Endometrium (tissue), 2 donors: Measurements from ENCODE around the gene CERS6.

Experiments used
- FAIRE-seq: peaks from 2 replicates; lab custom pipeline; 2012; peaks lifted over from hg19 to GRCh38; lab: Jason Lieb, UNC
- donor health status: control.
- donor health status: control.

Gene CERS6

DNA sequence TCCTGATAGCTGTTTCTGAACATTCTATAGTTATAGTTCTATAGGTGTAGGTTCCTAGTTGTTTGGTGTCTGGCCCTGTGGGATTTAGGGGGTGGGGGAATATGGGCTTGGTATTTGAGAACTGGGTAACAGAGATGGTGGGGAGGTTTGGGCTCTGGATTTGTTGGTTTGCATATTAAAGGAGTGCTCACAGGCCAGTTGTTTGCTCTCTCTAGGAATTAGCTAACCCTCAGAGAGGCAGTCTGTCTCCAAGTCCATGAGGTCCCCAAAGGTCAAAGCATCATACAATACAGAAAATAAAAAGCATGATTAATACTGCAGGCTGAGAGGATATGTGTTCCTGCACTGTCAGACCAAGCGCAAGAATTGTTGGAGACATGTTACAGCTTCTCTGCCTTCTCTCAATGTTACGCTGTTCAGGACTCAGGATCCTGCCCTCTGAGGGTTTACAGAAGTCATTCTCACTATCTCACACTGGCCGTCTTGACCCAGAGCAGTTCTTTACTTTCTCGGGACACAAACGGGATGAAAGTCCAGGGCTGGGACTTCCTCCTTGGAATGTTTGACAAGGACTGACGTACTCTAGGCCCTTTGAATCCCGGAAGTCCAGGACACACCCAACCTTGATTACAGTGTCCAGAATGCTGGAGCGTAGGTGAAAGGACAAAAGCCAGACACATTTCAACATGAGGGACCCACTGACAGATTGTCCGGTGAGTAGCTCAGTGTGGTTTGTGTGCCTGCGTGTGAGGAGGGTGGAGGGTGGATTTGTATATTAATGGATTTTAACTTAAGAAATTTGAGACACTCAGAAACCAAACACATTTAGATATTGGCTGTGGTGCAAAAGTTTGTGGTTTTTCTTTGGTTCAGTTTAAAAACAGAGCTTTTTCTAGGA, 346.1 kb downstream of the CERS6 start, which contains the start of gene NOSTRIN:
Gene NOSTRIN, plus strand, starts transcription at position 677 of the 898 bp plus-strand sequence. Its CDS starts 10 bp downstream, at position 687.
- no peak for FAIRE-seq

DNA sequence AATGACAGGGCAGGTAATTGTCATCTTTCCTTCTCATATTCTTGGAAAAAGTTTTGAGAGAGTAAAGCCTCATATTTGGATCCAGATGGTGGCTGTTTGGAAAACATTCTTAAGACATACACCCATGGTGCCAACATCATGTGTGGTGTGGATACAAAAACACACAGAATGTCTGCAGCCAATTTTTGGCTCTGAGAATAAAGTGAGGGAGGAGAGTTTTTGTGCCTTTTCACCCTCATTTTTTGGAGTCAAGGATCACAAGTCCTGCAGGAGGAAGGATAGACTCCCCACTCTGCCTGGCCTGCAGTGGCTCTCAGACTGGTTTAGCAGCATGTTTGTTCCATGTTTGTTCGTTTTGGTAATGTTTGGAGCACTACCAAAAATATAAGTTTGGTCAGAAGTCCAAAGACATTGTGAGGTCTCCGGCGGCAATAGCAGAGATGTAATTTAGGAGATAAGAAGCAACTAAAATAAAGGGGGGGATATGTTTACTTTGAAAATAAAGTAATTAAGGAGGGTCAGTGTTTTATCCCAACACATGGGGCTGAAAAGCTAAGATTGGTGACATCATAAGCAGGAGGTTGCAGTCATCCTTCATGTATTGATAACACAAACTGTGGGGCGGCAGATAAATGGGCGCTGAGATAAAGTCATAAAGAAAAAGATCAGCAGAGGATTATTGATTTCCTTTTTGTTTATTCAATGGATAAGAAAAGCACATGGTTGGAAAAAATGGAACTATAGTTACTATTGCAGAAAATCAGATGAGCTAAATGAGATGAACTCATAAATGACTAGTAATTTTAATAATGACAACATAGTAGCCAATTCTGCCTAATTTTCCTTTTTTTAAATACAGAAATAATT, 347.0 kb downstream of the CERS6 start:
- FAIRE-seq = no peak

DNA sequence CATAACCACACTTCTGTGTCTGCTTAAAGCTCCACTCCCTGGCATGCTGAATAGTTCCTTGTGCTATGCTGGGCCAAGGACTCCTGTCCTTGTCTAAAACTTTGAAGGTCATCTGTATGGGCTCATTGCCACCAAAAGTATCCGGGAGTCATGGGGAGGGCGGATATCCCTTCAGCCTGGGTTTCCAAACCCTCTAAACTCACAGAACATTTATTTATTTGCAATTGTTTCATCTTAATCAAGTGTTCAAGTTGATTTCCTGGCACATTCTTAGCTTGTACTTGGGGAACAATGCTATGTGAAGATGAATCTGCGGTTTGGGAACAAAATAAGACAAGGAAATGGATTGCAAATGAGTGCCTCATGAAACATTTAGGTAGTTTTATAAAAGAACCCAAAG, 348.1 kb downstream of the CERS6 start:
- no peak for FAIRE-seq

DNA sequence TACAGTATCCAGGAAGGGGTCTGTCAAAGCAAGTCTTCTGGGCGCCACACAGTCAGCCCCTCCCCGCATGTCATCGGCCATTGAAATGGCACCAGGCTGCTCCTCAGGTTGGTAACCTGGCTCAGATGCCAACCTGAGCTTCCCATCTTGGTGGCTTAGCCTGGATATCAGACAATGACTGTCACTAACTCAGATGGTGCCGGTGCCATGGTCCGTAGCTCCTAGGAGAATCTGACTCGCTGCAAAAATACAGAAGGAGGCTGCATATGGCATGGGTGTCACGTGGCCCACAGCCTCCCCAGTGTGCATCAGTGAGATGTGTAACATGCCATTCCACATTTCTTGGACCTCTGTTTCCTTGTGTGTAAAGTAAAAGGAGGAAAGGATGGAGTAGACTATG, 349.5 kb downstream of the CERS6 start:
- FAIRE-seq = no peak

DNA sequence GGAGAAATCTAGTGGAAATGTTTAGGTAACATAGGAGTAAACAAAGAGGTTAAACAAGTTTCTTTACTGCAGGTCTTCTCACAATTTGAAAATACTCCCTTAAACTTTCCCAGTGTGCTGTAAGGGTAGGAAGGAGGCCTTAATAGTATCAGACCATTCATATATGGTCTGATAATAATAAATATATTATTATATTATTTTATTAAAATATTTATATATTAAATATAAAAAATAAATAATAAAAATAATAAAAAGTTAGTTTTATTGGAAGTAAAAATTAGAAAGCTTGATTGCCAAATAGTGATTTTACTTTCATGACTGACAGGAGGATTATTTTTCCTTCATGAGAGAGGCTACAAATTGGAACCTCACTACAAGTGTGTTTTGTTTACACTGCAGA, 353.5 kb downstream of the CERS6 start:
- FAIRE-seq = no peak

DNA sequence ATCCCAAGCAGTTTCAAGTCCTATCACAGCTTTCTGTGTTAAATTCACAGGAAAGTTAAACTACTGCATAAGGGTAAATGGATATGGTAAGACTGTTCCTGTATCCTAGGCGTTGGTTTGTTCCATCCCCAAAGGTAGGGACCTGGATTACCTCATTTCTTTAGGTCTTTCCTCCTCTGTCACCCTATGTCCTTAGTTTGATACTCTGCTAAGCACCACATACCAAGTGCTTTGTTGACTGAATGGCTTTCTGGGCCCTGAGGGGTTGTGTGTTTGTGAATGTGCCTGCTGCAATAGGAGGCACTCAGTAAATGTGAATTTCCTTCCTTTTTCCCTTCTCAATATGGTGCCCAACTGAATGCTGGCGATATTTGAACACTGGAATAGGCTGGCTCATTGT, 354.2 kb downstream of the CERS6 start:
- no peak for FAIRE-seq

DNA sequence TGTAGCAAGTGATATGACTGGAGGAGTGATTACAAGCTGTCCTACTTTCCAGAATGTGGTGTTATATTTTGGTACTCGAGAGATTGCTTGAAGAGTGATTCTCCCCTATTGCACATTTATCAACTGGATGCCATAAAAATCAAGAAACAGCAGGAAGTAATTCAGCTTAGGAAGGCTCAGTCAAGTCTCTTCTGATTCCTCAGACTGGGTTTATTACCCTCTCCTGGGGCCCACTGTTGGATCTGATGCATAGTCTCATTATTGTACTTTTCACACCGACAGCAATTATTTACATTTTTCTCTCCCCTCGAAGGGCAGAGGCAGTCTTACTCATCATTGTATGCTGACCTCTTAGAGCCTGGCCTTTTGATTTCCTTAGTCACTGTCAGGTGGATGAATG, 355.6 kb downstream of the CERS6 start:
- no peak for FAIRE-seq

DNA sequence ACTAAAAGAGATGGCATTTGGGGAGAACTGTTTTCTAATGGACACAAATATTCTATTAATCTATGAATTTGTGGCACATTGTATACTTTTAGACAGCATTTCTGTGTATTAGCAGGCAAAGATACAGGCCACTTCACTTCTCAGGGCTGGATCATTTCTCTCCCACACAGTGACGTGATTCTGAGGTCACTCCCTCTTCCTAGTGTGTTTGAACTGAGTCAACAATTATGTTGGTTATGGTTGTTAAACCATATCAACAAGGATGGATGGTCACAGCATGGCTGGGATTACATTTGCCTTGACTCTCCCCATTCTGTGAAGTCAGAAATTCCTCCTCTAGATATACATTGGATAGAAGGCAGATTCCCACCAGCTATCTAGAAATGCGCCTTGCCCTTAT, 358.0 kb downstream of the CERS6 start:
- FAIRE-seq = no peak

DNA sequence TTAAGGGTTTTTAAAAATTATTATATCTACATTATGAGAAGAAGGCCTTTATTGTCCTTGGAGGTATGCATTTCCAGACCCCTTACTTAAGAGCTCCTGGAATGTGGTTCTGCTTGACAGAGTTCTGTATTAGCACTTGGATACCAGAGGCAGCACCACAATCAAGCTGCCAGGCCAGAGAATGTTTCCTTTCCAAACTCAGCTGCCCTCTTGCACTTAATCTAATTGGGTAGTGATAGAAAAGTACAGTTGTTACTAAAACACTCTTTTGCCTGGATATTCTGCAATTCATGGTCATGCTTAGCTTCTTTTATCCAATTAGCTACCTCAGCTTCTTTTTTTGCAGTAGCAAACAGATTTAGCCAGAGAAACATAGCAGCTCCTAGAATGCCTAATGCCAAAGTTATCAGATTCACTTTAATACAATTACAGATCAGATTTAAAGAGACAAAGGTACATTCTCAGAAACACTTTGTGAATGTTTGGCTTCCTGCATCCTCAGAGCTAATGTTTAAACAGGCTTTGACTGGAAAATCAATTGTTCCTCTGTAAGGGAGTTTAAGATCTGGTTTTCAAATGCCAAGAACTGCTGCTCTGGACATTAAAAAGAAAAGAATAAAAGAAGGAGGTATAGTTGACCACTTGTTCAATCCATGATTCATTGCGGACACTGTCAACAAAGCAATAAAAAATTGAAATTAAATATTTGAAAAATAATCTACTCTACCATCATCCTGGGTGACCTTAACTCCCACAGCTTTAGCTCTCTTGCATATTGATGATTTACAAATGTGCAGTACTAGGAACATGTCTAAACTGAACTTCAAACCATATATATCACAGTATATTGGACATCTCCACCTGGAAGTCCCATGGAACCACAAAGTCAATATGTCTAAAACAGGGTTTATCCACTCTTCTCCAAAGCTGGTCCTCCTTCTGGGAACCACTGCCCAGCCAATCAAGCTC, 359.2 kb downstream of the CERS6 start:
- no peak for FAIRE-seq

DNA sequence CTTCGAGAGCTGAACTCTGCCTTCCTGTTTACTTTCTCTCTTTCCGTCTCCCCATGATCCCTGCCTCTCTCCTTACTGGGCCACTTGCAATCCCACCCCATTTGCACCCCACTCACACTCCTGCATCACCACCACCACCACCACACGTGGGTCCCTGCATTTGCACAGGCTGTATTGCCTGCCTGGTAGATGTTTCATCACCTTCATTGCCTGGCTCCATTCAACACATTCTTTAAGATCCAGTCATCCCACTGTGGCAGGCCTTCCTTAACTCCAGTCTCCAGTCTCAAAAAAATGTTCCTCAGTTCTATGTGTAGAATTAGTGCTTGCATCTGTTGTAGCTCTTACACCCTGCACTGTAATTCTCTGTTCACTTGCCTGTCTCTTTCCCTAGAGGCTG, 360.3 kb downstream of the CERS6 start:
- no peak for FAIRE-seq

DNA sequence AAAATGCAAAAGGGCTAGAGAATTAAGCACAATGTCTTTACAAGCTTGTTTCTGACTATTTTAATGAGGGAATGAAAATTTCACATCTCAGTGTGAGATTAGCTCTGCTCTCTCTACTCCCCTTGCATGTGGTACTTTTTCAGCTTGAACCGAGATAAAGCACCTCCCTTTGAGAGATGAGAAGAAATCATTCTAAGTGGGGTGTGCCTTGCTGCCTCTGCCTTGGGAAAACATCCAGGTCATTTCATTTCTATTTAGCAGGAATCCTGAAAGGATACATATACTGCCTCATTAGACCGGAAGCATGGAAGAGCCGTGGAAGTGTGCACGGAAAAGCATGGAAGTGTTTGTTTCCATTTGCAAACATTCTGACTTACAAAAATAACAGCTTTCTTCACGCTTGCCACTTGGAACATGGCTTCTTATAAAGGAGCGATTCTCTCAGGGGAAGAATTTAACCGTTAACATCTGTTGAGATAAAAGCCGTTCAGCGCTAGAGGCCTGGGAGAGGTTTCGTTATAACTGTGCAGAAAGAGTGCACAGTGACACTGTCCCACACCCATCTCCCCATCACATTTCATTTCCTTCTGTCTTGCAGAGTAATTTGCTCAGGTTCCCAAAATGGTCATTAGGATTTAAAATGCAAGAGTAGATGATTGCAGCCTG, 363.1 kb downstream of the CERS6 start:
- FAIRE-seq = no peak

DNA sequence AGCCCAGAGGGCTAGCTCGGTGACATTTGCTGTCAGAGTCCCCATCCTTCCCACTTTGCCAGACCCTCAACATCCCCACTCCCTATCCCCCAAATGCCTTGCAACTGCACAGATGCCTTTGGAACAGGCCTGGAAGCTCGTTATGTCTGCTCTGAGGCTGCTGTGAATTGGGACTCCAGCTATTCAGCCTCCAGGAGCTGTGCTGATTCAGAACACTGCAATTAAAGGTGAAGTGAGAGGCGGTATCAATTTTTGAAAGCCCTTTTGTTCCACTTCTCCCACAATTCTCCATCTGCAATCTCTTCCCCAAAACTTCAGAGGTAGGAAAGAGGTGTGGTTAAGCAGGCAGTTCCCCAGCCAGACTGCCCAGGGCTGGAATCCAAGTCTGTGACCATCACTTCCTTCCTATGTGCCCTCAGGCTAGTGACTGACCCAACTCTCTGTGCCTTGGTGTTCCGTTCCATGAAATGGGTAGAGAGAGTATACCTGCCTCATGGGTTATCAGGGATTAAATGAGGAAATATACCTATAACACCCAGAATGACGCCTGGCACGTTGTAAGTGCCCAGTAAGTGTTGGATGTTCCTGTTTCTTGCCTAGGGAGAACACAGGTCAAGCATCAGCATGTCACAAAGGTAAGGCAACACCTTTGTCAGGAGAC, 363.9 kb downstream of the CERS6 start:
- FAIRE-seq = no peak

DNA sequence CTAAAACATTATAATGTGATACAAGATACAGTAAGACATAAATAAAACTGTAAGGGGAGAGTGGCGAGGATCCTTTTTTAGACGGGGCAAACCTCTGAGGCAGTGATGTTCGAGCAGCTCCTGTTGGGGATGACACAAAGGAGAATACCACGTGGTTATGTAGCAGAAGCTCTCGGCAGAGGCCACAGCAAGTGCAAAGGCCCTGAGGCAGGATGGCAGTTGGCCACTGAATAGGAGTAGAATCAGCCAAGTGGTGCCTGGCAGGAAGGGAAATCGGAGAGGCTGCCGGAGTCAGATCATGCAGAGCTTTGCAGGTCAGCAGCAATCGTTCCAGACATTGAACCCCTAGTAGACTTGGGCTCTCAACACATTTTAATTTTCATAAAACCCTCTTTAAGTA, 365.5 kb downstream of the CERS6 start:
- no peak for FAIRE-seq

DNA sequence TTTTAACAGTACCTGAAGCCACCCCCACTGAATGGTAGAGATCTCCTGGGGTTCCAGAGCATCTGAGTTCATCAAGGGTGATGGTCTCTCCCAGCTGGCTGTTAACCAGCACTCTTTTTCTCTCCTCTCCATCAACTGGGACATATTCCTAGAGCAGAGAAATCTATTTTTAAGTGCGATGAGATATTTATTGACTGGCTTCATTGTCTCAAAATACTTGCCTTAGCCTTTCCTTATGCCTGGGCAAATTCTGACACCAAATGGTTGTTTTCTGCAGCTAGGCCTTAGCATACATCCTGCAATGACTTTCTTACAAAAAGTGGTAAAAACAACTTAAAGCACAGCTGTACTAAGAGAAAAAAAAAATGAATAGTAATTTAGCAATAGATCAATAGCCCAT, 365.9 kb downstream of the CERS6 start:
- no peak for FAIRE-seq
